Bone marrow (tissue), 2 donors: ENCODE data around the gene CD3G.
"Not testable (repeated sequence)": the region's sequence is repeated elsewhere in the genome, so short reads cannot be mapped to it uniquely, and the experiment has no call there.

Experiments used
- DNase-seq, 2 donors: peaks; one replicate each; lab custom pipeline; 2025; lab: John Stamatoyannopoulos, UW

Gene CD3G

DNA sequence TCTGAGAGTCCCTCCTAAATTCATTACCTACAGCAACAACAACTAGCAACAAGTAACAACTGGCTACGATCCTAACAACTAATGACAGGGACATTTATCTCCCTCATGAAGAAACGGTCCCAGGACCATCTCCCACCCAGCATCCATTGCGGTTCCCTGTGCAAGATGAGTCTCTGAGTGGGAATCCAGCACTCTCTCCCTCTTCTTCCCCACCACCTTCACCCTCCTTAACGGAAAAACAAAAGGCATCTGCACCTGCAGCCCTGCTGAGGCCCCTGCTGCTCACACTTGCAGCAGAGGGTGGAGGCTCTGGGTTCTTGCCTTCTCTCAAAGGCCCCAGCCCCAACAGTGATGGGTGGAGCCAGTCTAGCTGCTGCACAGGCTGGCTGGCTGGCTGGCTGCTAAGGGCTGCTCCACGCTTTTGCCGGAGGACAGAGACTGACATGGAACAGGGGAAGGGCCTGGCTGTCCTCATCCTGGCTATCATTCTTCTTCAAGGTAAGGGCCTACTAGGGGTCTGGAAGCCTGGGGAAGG, at the start of gene CD3G:
CD3G (plus strand) TSS at position 364 of the 535 bp plus-strand sequence; CDS start at position 444, 80 bp downstream.
- DNase-seq = no peak

DNA sequence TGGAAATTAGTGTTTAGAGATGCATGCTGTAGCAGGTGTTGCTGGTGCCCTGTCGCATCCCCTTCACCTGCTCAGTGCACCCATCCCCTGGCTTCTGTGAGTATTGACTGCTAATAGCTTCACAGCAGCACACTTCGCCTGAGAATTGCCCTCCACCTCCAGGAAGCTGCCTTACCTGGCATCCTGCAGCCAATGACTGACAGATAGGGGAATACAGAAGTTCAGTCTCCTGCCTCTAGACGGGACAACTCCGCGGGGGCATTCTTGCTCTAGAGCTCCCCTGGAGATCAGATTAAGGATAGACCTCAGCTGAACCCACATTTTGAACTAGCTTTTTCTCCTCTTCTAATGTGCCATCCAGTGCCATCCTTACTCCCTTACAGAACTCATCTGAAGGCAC, 48.9 kb upstream of the CD3G start:
- no peak for DNase-seq

DNA sequence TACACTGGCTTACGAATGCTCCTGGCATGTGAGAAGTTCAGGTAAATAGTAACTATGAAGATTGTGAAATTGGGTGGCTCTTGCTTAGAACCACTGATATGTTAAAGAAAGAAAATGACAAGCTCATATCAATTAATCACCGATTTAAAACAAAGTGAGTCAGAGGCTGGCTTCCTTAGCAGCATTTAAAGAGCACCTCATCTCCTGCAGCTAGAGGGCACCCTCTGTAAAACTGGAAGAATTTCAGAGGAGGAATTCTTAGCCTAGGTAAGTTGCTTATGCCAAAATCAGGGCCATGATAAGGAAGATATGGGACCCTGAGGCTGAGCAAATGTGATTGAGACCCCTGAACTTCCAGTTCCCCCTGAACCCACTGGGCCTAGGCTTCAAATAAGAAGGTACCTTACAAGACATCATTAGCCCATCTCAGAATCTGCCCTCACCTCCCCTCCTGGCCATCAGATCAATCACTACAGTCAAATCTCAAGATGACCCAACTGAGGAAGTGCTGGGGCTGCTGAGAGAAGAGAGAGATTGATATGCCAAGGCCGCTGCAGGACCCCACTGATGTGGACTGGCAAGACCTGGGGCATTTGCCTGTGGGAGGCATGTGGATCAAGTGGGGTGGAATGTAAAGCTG, 48.2 kb upstream of the CD3G start:
- DNase-seq = peak in 1 of 2 donors; percentile 51

DNA sequence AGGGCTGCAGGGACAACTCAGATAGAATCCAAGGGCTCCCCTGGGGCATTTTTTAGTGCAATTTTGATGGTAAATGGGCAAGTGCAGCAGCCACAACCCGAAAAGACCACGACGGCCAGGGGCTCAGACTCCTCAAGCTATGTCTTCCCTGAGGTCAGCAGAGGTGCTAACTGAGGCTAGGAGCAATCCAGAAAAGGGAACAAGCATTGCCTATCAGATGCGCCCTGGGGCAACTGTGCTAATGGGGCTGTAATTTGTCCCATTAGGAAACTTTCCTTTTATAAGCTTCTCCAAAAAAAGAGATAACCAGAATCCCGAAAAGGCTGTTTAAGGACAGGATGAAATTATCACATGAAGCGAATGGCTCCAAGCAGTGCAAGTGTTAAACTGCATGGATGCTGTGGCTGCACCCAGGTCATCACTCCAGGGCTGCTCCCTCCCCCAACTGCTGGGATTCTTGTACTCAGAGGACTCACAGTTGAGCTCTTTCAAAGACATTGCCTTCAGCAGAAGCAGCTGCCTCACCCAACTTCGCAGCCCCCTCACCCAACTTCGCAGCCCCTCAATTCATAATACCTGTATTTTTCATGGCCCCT, 42.4 kb upstream of the CD3G start:
- DNase-seq = no peak

DNA sequence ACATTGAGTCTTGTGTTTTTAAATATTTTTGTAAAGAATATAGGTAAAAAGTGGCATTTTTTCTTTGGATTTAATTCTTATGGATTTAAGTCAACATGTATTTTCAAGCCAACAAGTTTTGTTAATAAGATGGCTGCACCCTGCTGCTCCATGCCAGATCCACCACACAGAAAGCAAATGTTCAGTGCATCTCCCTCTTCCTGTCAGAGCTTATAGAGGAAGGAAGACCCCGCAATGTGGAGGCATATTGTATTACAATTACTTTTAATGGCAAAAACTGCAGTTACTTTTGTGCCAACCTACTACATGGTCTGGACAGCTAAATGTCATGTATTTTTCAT, 39.9 kb upstream of the CD3G start:
- DNase-seq = peak in 1 of 2 donors; percentile 43

DNA sequence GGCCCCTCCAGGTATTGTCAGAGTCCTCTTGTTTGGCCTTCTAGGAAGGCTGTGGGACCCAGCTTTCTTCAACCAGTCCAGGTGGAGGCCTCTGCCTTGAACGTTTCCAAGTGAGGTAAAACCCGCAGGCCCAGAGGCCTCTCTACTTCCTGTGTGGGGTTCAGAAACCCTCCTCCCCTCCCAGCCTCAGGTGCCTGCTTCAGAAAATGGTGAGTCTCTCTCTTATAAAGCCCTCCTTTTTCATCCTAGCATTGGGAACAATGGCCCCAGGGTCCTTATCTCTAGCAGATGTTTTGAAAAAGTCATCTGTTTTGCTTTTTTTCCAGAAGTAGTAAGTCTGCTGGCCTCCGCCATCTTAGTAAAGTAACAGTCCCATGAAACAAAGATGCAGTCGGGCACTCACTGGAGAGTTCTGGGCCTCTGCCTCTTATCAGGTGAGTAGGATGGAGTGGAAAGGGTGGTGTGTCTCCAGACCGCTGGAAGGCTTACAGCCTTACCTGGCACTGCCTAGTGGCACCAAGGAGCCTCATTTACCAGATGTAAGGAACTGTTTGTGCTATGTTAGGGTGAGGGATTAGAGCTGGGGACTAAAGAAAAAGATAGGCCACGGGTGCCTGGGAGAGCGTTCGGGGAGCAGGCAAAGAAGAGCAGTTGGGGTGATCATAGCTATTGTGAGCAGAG, 39.4 kb upstream of the CD3G start, which contains the start of gene CD3E:
CD3E (plus strand) TSS at position 163 of the 681 bp plus-strand sequence; CDS start at position 386, 223 bp downstream.
- DNase-seq = no peak

DNA sequence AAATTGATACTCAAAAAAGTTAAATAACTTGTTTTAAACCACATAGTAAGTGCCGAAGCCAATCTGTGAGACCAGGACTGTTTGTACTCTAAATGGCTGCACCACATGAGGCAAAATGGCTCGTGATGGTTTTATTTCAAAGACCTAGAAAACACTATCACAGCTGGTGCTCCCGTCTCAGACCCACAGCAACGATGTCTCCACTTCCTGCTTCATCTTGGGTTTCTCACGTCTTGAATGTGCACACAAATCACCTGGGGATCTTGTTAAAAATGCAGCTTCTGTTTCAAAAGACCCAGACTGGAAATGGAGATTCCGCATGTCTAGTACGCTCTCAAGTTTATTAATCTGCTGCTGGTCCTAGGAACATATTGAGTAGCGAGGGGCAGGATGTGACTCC, 38.4 kb upstream of the CD3G start:
- DNase-seq = no peak

DNA sequence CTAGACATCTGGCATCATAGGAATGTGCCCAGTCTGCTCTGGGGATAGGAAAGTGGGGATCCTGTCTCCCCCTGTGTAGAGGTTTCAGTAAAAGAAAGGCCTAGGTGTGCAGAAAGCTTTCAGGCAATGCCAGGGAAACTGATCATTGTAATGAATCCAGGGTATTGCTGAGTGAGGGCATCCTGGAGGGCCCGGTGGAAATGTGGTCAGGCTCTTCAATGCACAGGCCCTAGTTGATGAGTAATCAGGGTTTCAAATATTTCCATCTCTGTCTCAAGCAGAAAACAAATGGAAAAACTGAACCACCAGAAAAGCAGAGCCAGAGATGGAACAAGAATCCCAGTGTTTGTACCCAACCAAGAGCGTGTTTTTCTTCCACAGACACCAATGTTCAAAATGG, 37.6 kb upstream of the CD3G start:
- DNase-seq = no peak

DNA sequence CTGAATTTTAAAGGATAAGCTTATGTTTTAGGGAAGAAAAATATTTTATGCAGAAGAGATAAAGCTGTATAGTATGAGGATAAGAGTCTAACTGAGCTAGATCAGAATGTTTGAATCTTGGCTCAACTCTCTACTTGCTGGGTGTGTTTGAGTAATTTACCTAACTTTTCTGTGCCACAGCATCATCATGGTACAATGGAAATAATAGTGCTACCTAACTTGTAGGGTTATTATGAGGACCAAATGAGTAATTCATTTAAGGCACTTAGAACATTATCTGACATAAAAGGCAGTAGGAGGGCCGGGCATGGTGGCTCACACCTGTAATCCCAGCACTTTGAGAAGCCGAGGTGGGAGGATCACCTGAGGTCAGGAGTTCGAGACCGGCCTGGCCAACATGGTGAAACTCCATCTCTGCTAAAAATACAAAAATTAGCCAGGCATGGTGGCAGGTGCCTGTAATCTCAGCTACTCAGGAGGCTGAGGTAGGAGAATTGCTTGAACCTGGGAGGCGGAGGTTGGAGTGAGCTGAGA, 35.1 kb upstream of the CD3G start:
- not testable (repeated sequence) for DNase-seq

DNA sequence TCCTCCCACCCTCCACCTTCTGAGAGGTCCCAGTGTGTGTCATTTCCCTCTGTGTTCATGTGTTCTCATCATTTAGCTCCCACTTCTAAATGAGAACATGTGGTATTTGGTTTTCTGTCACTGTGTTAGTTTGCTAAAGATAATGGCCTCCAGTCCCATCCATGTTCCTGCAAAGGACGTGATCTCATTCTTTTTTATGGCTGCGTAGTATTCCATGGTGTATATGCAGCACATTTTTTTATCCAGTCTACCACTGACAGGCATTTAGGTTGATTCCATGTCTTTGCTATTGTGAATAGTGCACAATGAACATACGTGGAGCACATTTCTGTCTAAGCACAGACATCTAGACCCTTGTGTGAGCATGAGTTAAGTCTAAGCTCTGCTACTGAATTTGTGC, 33.9 kb upstream of the CD3G start:
- DNase-seq = no peak

DNA sequence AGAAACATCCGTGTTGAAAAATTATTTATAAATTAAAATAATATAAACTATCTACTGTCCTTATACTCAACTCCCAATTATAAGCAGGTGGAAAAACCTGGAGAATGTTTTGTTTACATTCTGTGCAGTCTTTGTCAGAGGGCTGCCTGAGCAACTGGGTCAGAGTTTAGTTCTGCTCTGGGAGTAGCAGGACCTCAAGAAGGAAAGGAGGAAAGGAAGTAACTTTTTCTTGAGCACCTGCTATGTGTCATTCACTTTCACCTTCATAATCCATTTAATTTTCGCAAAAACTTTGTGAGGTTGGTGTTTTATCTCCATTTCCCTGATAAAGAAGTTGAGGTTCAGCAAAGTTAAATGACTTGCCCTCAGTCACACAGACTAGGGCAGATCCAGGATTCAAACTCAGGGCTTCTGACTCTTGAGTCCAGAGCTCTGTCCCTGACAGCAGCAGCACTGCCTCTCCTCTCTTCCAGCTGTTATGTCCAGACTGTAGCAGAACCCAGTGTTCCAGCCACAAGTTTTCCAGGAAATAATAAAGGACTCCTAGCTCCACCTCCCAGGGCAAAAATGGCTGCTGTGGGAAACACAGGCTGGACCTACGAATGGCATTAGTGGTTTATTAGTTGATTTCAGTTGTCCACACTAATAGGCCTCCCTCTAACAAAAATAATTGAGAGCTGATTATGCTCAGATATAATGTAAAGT, 33.2 kb upstream of the CD3G start:
- no peak for DNase-seq

DNA sequence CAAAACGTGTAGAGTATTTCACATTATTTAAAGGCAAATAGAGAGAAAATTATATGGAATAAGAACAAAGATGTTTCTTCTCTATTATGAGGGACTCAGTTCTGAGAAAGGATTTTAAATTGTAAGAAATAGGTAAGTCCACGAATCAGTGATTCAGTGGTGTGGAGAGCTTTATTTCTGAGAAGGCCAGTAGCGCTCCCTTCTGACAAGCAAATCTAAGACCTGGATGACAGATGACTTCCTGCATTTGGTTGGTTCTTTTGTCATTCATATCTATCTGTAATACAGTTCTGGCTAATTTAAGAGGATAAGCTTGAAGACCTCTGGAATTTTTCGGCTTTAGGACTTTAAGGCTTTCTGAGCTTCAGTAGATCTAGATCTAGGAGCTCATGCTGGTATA, 32.6 kb upstream of the CD3G start:
- no peak for DNase-seq

DNA sequence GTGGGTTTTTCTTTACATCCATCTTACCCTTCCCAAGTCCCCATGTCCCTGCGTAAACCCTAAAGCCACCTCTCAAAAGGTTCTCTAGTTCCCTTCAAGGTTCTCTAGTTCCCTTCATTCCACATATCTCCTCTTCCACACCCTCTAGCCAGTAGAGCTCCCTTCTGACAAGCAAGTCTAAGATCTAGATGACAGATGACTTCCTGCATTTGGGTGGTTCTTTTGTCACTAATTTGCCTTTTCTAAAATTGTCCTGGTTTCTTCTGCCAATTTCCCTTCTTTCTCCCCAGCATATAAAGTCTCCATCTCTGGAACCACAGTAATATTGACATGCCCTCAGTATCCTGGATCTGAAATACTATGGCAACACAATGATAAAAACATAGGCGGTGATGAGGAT, 31.8 kb upstream of the CD3G start:
- DNase-seq = peak in 1 of 2 donors; percentile 15

DNA sequence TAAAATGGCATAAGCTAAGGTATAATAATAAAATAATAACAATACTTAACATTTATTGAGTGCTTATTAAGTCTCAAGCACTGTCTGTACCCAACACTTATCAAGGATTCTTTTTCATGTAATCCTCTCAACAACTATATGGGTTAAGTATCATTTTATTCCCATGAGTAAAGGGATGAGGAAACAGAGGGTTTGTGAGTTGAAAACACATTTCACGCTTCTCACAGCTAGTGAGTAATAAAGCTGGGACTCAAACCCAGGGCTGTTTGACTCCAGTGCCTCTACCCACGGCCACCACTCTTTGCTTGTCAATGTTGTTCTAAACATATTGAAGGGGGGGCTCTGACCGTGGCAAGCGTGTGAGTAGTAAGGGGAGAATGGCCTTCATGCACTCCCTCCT, 30.9 kb upstream of the CD3G start:
- DNase-seq = no peak

DNA sequence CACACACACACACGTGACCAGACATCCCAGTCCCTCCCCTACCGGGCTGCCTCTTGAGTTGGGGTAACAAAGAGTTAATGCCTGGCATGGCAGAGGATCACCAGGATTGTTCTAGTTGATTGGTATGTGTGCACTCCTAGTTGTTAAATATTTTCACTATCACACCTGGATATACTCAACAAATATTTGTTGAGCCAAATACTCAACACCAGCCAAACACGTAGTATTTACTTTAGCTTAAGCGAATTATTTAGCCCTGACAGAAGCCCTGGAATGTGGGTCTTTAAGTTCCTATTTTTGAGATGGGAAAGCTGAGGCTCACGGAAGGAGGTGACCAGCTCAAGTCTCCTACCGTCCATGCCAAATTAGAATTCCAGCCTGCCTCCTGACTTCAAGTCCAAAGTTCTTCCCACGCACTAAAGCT, 29.1 kb upstream of the CD3G start:
- no peak for DNase-seq

DNA sequence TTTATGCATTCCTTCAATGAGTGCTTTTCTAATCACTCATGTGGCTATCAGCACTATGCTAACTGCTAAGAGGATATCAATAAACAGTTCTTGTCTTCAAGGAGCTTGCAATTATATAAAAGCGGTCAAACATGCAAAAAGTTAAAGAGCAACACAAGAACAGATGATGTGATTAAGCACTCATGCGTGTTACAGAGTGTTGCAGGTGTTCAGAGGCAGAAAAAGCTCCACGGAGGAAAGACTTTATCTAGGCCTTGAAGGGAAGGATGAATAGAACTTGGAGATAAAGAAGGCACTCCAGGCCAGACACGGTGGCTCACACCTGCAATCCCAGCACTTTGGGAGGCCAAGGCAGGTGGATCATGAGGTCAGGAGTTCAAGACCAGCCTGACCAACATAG, 26.0 kb upstream of the CD3G start:
- no peak for DNase-seq

DNA sequence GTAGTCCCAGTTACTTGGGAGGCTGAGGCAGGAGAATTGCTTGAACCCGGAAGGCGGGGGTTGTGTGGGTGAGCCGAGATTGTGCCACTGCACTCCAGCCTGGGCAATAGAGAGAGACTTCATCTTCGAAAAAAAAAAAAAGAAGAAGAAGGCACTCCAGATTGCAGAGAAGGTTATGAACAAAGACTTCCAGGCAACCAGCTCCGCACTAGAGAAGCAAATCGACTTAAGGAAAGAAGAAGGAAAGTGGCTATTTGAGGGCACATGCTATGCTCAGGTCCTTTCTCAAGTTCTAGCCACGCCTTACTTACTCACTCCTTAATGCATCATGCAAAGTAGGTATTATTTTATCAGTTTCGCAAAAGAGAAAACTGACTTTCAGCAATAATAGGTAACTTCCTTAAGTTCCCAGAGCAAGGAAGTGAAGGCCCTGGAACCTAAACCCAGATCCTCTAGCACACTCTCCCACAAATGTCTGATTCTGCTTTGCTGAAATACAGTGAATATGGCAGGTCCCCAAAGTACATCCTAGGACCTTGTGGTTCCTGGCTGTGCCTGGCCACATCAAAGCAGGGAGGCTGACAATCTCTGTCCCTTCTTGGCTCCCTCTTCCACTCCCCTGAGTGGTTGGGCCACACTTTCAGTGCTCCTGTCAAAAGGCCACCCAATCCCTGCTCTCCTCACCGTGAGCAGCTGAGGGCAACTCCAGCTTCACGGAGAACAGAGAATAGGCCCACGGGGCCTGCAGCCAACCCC, 25.4 kb upstream of the CD3G start:
- DNase-seq = no peak

DNA sequence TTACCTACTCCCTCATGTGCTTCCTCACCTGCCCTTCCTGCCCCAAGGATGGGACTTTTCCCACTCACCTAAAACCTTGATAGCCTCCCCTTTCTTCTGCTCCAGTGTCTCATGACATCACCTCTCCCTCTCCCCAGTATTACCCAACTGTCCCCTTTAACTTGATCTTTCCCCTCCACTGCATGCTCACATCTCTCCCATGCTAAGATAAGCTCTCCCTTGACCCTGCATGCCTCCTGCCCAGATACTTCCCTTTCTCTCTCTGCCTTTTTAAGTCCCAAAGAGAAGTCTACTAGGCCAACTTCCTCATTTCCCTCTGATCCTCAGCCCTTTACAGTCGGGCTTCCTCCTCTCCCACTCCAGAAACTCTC, 24.8 kb upstream of the CD3G start:
- peak in 1 of 2 donors; percentile 51 for DNase-seq

DNA sequence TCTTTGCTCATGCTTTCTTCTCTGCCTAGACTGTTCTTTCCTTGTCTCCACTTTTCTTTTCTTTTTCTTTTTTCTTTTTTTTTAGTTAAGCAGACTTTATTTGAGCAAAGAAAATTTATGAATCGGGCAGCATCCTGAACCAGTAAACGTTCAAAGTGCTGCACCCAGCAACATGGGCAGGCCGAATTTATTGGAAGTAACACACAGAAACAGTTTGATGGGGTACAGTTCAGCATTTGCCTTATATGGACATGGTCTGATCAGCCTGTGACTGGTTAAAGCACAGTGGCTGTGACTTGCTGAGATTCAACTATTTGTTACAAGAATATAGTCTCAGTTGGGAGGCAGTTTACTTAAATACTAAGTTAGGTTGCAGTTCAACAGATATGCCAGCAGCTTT, 23.6 kb upstream of the CD3G start:
- no peak for DNase-seq

DNA sequence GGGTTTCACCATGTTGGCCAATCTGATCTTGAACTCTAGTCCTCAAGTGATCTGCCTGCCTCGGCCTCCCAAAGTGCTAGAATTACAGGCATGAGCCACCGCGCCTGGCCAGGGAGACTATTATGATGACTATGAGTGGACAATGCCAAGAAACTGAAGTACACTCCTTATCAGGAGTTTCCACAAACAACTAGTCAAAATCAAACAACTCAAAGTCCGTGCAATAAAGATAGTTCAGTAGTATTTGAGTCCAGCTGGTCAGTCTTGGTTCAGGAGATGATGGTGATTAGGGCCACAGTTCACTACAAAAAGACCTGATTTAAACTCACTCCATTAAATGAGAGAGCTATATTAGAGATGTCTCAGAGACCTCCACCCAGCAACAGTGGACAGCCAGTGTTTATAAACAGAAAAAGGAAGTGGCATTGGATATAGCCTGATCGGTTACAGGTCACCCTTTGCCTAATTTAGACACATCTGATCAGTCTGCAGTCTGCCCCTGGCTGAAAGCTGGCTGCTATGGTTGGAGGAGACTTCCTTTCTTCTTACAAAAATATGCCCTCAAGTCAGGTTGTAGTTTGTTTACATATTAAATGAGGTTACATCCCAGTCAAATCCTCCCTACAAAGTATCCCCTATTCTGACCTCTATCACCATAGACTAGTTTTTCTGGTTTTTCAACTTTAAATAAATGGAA, 22.6 kb upstream of the CD3G start:
- DNase-seq = no peak

DNA sequence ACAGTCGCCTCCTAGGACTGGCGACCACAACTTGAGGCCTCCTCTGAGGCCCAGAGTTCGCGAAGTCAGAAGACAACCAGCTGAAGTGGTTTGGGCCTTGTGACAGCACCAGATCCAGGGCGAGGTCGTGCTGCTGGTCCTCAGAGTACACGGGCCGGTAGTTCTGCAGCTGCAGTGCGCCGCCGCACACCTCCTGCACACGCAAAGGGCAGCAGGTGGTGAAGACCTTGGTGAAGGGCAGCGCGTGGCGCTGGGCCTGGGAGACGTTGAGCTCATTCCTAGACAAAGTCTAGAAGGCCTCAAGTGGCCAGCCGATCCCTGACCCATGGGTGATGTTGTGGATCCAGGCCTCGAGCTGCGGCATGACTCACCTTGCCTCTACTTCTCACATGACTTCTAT, 21.4 kb upstream of the CD3G start:
- DNase-seq = no peak
